Osteocyte (in vitro differentiated cells): ENCODE measurements around the gene ADAMTS18. TPM values are rescaled to one million over a fixed set of nuclear protein-coding genes. Genes with fewer than 3 reads are reported as not detected.
"Not testable (repeated sequence)": the region's sequence is repeated elsewhere in the genome, so short reads cannot be mapped to it uniquely, and the experiment has no call there.

Source experiments
- DNase-seq: peaks from one replicate; pipeline ENCODE4 v3.0.0; 2021; ENCODE audit warnings: mixed read lengths; ENCODE audit not compliant: unreplicated experiment; ENCODE audit errors: extremely low spot score
- H3K27ac Mint-ChIP-seq: one replicate; pipeline ENCODE4 v1.8.0; 2021; ENCODE audit warnings: mild to moderate bottlenecking, mixed read lengths; ENCODE audit not compliant: unreplicated experiment
- H3K27me3 Mint-ChIP-seq: one replicate; pipeline ENCODE4 v1.8.0; 2021; ENCODE audit warnings: mixed read lengths; ENCODE audit not compliant: unreplicated experiment
- H3K36me3 Mint-ChIP-seq: one replicate; pipeline ENCODE4 v1.8.0; 2021; ENCODE audit warnings: mixed read lengths; ENCODE audit not compliant: unreplicated experiment
- H3K4me1 Mint-ChIP-seq: one replicate; pipeline ENCODE4 v1.8.0; 2021; ENCODE audit warnings: mixed read lengths; ENCODE audit not compliant: unreplicated experiment
- H3K4me3 Mint-ChIP-seq: one replicate; pipeline ENCODE4 v1.8.0; 2021; ENCODE audit warnings: mild to moderate bottlenecking, moderate library complexity, mixed read lengths; ENCODE audit not compliant: unreplicated experiment
- H3K9me3 Mint-ChIP-seq: one replicate; pipeline ENCODE4 v1.8.0; 2021; ENCODE audit warnings: mixed read lengths; ENCODE audit not compliant: unreplicated experiment
- CTCF ChIP-seq: fragments of 200-600 bp; sonication (generic); IDR thresholded peaks from 2 replicates; pipeline ENCODE4 v1.5.0; 2021; ENCODE audit warnings: antibody characterized with exemption, mild to moderate bottlenecking, moderate library complexity
- total RNA-seq: library from RNA; stranded (reverse); gene quantifications from 2 replicates; pipeline ENCODE4 v1.2.1, GENCODE V29; 2021

Gene ADAMTS18
- total RNA-seq, 1 donor from 2014 or later: not detected

GRCh38 chr16:77262971-77263370, 171.9 kb downstream of the ADAMTS18 start:
- Mint-ChIP-seq H3K36me3 (no peaks in the 10 kb centered on the region), H3K27ac (no peak overlapping the region), H3K9me3 (peaks cover 4% of the 10 kb centered on the region), H3K4me1 (no peaks in the 10 kb centered on the region), H3K4me3 (no peak overlapping the region), H3K27me3 (peaks cover 61% of the 10 kb centered on the region)
- TF ChIP-seq CTCF: no peak
- DNase-seq: no peak

- Mint-ChIP-seq H3K36me3 (no peaks in the 10 kb centered on the region), H3K27me3 (peaks cover 22% of the 10 kb centered on the region)
- no peak for TF ChIP-seq CTCF
Measured at GRCh38 chr16:77250400-77250799, 184.4 kb downstream of the ADAMTS18 start.

GRCh38 chr16:77246150-77246549, 188.7 kb downstream of the ADAMTS18 start:
- peaks cover 17% of the 10 kb centered on the region for H3K27me3 Mint-ChIP-seq
- no peak overlapping the region for H3K27ac Mint-ChIP-seq
- no peak for DNase-seq
- TF ChIP-seq CTCF: no peak
- no peaks in the 10 kb centered on the region for H3K9me3 Mint-ChIP-seq
- H3K36me3 Mint-ChIP-seq: no peaks in the 10 kb centered on the region
- H3K4me1 Mint-ChIP-seq: no peaks in the 10 kb centered on the region
- no peak overlapping the region for H3K4me3 Mint-ChIP-seq

More at GRCh38 chr16:77250400-77250799, 184.4 kb downstream of the ADAMTS18 start:
- Mint-ChIP-seq H3K4me3 (no peak overlapping the region), H3K4me1 (no peaks in the 10 kb centered on the region), H3K9me3 (no peaks in the 10 kb centered on the region), H3K27ac (no peak overlapping the region)
- DNase-seq: no peak

- H3K36me3 Mint-ChIP-seq, H3K9me3 Mint-ChIP-seq, H3K4me3 Mint-ChIP-seq, H3K27ac Mint-ChIP-seq, H3K4me1 Mint-ChIP-seq, DNase-seq: not testable (repeated sequence)
- peaks cover 17% of the 10 kb centered on the region for H3K27me3 Mint-ChIP-seq
Measured at GRCh38 chr16:77242471-77242870, 192.4 kb downstream of the ADAMTS18 start.

GRCh38 chr16:77238593-77238992, 196.2 kb downstream of the ADAMTS18 start:
- H3K4me3 Mint-ChIP-seq: no peak overlapping the region
- TF ChIP-seq CTCF: no peak

GRCh38 chr16:77236063-77236511, 198.7 kb downstream of the ADAMTS18 start:
- DNase-seq: peak; percentile 95
- Mint-ChIP-seq H3K27ac (no peak overlapping the region), H3K9me3 (no peaks in the 10 kb centered on the region), H3K4me1 (peaks cover 3% of the 10 kb centered on the region), H3K36me3 (no peaks in the 10 kb centered on the region), H3K27me3 (peaks cover 13% of the 10 kb centered on the region), H3K4me3 (peak overlapping the region; percentile 52)
- TF ChIP-seq CTCF: peak; percentile 100

More at GRCh38 chr16:77238593-77238992, 196.2 kb downstream of the ADAMTS18 start:
- Mint-ChIP-seq H3K9me3 (no peaks in the 10 kb centered on the region), H3K27me3 (peaks cover 4% of the 10 kb centered on the region), H3K4me1 (peaks cover 3% of the 10 kb centered on the region), H3K36me3 (no peaks in the 10 kb centered on the region), H3K27ac (no peak overlapping the region)
- no peak for DNase-seq
